Left renal cortex interstitium (tissue), 4 donors: ENCODE measurements around the gene PDS5A. TPM values are rescaled to one million over a fixed set of nuclear protein-coding genes. Genes with fewer than 3 reads are reported as not detected.
"Not testable (repeated sequence)": the region's sequence is repeated elsewhere in the genome, so short reads cannot be mapped to it uniquely, and the experiment has no call there.

ENCODE experiments used
- DNase-seq, 4 donors: peaks; one replicate each; pipeline ENCODE4 v3.0.0-alpha.2; 2013; ENCODE audit warnings: low read depth in 4 of 4, low spot score in 2 of 4, missing footprints in 1 of 4
- polyA plus RNA-seq, 4 donors: library from polyadenylated mRNA; unstranded; fragments of 120-200 nt; gene quantifications; one replicate each; pipeline ENCODE4 v1.2.1, GENCODE V29; 2013; ENCODE audit not compliant: insufficient read length in 4 of 4

PDS5A gene
- polyA plus RNA-seq, 4 donors: 60.3 to 74.9 (median 64.3) TPM

DNA sequence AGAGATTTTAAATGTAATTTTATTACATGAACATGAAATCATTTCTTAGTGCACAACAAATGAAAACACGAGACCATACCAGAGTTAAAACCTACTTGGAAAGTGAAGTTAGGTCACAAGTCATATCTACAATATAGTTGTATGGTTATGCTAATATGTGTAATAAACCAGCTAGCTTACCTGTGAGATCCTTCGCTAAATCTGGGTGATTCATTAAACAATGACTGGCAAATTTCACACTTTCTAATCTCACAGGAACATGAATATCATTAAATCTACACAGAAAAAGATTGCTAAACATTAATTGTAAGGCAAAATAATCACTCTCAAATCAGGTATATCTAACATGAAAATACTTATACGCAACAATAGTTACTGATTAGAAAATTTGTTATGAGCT is 67.6 kb downstream of the PDS5A start:
- DNase-seq: no peak

DNA sequence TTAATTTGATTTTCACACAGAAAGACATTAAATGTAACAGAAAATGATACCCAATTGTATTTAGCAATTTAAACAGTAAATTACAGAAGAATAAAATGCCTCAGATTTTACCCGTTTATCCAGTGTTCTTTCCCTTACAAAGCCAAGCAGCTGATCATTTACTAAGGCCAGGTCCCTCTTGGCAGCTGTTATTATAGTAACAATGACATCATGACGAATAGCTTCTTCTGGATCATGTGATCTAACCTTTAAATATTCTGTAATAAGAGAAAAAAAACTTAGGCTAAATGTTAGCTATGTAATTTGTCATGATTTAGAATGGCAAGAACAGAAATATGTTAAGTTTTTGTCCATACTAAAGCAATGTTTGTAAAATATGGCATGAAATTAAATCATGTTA is 69.4 kb downstream of the PDS5A start:
- no peak for DNase-seq

DNA sequence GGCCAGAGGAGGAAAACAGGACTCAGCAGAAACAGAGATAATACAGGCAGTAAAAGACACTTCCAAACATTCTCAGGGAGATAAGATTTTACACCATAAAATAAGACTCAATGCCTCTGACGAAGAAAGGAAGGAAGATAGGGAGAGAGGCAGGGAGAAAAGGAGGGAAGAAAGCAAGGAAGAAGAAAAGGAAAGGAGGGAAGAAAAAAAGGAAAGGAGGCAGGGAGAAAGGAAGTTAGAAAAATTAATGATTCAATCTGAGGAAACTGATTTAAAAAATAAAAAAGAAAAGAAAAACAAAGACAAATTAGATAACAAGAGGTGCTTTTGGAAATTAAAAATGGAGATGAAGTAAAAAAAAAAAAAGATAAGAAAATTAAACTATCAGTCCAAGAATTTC is 72.1 kb downstream of the PDS5A start:
- DNase-seq: no peak

DNA sequence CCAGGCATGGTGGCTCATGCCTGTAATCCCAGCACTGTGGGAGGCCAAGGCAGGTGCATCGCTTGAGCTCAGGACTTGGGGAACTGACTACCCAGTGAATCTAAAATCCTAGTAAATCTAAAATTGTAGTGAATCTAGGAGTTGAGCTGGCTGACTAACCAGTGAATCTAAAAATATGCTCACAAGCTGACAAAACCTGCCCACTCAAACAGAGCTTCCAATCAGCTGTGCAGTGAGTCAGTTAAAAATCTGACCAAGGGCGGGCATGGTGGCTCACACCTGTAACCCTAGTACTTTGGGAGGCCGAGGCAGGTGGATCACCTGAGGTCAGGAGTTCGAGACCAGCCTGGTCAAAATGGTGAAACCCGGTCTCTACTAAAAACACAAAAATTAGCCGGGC is 72.7 kb downstream of the PDS5A start:
- not testable (repeated sequence) for DNase-seq

DNA sequence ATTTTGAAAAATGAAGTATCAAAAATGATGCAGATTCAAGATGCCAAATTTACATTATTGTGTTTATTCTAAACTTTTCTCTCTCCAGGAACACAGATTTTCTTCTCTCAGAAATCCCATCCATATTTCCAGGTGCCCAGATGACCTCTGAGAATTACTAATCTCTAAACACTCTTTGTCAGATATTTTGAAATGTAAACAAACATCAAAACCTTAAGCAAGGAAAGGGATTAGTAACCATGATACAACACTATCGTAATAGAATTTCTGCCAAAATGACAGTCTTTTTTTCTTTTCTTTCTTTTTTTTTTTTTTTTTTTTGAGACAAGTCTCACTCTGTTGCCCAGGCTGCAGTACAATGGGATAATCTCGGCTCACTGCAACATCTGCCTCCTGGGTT is 76.7 kb downstream of the PDS5A start:
- DNase-seq: no peak

DNA sequence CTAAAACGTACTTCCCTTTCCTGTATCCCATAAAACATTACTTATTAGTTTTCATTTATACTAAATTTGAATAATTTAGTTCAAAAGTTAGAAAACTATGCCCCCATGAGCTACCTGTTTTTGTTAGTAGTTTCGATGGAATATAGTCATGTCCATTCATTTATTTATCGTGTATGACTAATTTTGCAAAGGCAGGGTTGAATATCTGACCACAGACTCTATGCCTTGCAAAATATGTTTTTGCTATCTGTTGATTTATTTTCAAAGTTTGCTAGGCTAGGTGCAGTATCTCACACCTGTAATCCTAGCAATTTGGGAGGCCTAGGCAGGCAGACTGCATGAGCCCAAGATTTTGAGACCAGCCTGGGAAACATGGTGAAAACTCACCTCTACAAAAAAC is 78.4 kb downstream of the PDS5A start:
- no peak for DNase-seq

DNA sequence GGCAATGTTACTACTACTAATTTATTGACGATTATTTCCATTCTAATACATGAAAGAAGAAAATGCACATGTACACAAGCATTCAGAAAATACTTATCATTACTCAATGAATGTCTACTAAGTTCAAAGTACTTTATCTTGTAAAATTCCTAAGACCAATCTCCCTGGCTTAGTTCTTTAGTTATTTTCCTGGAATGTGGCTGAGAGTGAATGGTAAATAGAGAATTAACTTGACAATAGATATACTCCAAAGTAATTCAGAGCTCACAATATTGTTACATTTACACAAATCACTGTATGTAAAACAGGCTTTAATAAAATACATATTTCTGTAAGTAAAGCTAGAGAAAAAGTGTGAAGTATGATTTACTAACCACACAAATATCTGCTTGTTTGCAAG is 79.7 kb downstream of the PDS5A start:
- DNase-seq: no peak

DNA sequence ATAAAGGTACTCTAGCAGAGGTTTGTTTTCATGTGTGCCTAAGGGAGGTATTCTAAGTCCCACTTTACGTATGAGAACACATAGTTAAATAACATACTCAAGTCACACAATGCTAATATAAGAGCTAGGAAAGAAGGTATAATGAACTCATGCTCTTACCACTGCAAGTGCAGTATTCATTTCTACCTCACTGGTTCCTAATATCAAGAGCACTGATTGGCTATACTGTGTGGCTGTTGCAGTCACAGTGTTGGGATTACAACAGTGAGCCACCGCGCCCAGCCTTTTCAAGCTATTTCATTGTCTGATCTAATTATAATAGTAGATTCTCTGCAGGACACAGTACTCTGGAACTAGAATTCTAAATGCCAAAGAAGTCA is 84.0 kb downstream of the PDS5A start:
- DNase-seq: no peak

DNA sequence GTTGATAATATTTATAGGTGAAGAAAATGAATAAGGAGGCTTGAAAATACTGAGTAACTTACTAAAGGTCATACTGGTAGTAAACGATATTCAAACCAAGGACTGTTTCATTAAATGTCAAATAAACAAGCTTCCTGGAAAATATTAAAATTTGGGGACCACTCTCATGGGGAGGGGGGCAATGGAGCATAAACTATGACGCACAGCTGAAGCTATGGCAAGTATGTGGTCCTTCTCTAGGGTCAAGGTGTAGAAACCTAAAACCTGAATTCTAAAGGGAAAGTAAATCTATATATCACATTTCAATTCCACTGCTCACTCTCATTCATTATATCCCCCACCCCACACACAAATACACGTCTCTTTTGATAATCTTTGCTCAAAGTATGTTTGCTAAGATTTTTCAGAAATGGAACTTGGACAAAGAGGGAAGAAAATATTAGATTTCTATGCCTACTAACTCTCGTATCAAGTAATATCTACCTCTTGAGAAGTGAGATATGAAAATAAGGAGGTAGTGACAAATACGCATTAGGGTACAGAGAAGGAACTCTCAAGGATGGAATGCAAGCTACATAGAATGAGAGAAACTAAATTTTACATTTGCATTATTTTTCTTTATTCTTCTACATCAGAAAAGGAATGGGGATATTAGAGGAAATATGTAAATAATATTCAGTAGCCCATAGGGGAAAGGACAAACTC is 84.6 kb downstream of the PDS5A start:
- no peak for DNase-seq

DNA sequence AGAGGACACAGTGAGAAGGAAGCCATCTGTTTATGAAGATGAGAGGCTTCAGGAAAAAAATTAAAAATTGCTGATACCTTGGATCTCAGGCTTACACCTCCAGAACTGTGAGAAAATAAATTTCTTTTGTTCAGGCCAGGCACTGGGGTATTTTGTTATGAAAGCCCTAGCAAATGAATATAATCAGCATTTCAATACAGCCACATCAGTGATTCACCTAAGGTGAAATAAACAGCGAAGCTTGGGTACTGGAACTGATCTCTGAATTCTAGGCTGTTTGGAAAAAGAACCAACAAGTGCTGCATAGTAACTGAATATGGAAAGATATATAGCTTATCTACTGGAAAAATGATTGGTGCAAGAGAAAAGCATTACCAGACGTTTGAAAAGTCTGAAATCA is 88.5 kb downstream of the PDS5A start:
- DNase-seq: no peak

DNA sequence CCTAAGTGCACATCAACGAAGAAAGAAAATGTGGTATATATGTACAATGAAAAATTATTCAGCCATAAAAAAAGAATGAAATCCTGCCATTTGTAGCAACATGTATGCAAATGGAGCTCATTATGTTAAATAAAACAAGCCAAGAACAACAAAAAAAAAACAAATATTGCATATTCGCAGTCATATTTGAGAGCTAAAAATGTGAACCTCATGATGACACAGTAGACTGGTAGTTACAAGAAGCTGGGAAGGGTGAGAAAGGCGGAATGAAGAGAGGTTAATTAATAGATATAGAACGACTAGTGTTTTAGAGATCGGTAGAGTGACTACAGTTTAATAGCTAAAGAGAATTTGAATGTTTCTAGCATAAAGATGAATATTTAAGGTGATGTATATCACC is 89.2 kb downstream of the PDS5A start:
- no peak for DNase-seq

DNA sequence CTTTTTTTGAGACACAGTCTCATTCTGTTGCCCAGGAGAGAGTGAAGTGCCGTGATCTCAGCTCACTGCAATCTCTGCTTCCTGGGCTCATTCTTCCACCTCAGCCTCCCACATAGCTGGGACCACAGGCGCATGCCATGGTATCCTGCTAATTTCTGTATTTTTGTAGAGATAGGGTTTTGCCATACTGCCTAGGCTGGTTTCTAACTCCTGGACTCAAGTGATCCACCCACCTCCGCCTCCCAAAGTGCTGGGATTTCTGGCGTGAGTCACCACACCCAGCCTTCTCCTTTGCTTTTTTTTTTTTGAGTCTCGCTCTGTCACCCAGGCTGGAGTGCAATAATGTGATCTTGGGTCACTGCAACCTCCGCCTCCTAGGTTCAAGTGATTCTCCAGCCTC is 94.1 kb downstream of the PDS5A start:
- no peak for DNase-seq

DNA sequence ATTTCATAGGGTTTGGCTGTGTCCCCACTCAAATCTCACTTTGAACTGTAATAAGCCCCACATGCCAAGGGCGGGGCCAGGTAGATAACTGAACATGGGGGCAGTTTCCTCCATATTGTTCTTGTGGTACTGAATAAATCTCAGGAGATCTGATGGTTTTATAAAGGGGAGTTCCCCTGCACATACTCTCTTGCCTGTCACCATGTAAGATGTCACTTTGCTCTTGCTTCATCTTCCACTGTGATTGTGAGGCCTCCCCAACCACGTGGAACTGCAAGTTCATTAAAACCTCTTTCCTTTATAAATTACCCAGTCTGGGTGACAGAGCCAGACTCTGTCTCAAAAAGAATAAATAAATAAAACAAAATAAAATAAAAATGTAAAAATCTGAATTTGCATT is 95.9 kb downstream of the PDS5A start:
- DNase-seq: no peak

DNA sequence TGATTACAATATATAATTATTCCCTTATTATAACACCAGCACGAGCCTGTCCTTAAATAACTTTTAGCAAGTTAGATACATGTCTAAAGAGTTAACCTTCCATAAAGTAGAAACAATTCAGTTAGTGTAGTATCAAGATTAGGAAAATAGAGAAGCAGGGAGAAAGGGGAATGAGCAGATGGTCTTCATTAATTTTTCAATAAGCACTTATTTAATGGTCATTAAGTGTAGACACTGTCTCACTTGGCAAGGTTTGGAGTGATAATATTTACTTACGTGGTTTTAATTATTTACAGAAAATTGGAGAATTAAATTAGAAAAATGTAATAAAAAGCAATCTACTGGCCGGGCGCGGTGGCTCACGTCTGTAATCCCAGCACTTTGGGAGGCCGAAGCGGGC is 99.7 kb downstream of the PDS5A start:
- no peak for DNase-seq

DNA sequence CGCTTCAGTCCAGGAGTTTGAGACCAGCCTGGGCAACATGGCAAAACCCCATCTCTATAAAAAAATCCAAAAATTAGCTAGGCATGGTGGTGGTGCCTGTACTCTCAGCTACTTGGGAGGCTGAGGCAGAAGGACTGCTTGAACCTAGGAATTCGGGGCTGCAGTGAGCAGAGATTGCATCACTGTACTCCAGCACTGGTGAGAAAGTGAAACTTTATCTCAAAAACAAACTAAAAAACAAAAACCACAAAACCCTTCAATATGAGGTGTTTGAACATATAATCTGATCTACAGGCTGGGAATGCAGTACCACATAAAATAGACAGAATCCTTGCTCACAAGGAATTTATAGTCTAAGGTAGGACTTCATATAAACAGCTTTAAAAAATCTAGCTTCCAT is 103.9 kb downstream of the PDS5A start:
- DNase-seq: no peak

DNA sequence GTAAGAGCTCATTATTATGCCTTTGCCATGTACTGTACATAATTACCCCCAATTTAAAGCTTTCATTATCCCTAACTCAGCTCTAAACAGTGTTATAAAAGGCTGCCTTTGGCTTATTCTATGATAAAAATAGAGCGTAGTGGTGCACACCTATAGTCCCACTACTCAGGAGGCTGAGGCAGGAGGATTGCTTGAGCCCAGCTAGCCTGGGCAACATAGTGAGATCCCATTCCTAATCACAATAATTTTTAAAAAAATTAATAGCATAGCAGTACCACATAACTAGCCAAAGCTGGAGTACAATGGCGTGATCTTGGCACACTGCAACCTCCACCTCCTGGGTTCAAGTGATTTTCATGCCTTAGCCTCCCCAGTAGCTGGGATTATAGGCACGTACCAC is 112.4 kb downstream of the PDS5A start:
- no peak for DNase-seq

DNA sequence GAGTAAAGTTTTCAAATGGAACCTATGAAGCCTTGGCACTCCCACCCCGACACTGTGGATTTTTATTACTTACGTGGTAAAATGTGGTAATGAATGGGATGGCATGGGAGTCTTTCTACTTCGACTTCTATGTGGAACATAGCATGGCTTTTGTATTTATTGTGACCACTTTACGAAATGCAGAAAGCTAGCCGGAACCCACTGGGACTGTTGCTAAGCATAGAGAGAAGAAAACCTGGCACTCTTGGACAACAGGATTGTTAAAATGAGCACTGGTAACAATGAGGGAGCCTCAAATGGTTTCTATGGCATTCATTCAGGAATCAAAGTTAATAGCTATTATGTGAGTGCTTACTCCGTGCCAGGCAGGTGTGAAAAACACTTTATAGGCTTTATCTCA is 113.3 kb downstream of the PDS5A start:
- no peak for DNase-seq

DNA sequence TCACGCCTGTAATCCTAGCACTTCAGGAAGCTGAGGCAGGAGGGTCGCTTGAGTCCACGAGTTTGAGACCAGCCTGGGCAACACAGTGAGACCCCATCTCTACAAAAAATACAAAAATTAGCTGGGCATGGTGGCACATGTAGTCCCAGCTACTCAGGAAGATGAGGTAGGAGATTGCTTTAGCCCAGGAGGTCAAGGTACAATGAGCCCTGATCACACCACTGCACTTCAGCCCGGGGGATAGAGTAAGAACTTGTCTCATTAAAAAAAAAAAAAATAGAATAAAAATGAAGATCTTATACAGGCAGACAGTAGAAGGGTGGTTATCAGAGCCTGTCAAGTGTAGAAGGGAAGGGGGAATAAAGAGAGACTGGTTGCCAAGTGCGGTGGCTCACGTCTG is 116.9 kb downstream of the PDS5A start:
- no peak for DNase-seq

DNA sequence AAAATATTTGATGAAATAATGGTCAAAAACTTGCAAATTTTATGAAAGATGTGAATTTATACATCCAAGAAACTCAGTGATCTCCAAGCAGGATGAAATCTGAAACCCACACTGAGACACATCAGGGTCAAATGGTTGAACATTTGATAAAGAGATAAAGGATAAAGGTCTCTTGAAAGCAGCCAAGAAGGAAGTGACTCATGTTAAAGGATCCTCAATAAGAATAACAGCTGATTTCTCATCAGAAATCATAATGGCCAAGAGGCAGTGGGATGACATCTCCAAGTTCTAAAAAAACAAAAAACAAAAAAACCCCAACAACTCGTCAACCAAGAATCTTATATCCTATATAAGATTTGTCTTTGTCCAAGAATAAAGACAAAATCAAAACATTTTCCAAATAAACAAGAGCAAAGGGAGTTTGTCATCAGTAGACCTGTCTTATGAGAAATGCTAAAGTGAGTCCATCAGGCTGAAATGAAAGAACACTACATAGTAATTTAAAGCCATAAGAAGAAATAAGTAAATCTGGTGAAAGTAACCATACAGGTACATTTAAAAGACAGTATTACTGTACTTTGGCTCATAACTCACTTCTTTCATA is 121.7 kb downstream of the PDS5A start:
- no peak for DNase-seq

DNA sequence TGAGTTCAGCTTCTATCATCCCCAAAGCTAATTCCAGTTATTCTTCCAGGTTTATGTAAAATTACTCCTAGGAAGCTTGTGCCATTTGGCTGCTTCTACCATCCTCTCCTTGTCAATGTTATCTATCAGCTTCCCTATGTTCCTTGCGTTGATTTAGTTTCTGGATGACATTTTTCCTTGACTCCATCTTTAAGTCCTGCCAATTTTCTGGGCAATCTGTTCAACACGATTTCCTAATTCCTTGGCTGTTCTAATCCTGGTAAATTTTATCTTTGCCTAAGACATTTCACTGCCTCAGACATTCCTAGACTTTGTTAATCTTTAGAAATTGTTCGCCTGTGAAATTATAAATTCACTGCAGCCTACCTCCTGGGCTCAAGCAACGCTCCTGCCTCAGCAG is 125.1 kb downstream of the PDS5A start:
- DNase-seq: no peak

DNA sequence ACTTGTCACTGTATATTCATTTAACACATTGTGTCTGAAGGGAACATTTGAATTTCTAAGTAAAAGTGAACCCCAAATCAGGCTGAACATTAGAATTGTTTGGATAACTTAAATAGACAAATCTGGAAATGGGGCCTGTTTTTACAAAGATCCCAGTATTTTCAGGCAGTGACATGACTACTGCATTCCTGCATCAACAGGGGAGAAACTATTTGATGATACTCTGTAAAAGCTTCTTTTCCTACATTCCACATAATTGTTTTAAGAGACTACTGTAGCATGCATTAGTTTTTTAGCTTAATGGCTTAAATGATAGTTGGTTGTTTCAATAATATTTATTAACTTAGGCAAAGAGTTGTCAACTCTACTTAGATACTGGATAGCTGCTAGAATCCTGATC is 127.0 kb downstream of the PDS5A start:
- no peak for DNase-seq

DNA sequence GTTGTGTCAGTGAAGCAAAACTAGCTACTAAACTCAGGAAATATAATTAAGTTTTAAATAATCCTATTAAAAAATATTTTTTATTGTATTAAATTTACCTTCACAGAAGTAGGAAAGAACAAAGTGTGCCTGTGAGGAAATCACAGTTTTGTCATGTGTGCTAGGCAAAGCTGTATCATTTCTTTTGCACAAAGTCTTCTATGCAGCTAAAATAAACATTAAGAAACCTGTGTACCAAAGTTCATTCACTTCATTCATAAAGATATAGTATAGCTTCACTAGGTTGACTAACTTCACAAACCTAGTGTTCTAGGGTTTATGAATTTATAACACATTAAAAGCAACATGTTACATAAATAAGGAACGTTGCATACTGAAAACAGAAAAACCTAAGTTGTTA is 131.0 kb downstream of the PDS5A start:
- no peak for DNase-seq

DNA sequence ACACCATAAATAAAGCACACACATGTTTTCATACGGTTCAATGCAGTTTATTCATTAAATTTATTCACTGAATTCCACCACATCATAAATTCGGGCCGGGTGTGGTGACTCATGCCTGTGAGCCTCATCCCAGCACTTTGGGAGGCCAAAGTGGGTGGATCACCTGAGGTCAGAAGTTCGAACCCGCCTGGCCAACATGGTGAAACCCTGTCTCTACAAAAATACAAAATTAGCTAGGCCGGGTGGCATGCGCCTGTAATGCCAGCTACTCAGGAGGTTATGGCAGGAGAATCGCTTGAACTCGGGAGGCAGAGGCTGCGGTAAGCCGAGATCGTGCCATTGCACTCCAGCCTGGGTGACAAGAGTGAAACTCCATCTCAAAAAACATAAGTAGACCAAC is 131.6 kb downstream of the PDS5A start:
- no peak for DNase-seq
